Endometrial microvascular endothelial cells (primary cell): ENCODE measurements around the gene TXNL4B. TPM values are rescaled to one million over a fixed set of nuclear protein-coding genes. Genes with fewer than 3 reads are reported as not detected.

Experiments
- in situ Hi-C: cut with HindIII; loops from 2 replicates; pipeline ENCODE4 v1.10.0; 2017; ENCODE audit warnings: low sequenced_read_pairs, low pct_unique_long_range_greater_than_20kb; ENCODE audit errors: inconsistent ontology term
- total RNA-seq: library from RNA; depleted of rRNA; stranded (reverse); fragments of >200 nt; gene quantifications from one replicate; pipeline ENCODE4 v1.2.3, GENCODE V29; 2015; ENCODE audit errors: inconsistent ontology term

TXNL4B gene
- total RNA-seq = 16.1 TPM

DNA sequence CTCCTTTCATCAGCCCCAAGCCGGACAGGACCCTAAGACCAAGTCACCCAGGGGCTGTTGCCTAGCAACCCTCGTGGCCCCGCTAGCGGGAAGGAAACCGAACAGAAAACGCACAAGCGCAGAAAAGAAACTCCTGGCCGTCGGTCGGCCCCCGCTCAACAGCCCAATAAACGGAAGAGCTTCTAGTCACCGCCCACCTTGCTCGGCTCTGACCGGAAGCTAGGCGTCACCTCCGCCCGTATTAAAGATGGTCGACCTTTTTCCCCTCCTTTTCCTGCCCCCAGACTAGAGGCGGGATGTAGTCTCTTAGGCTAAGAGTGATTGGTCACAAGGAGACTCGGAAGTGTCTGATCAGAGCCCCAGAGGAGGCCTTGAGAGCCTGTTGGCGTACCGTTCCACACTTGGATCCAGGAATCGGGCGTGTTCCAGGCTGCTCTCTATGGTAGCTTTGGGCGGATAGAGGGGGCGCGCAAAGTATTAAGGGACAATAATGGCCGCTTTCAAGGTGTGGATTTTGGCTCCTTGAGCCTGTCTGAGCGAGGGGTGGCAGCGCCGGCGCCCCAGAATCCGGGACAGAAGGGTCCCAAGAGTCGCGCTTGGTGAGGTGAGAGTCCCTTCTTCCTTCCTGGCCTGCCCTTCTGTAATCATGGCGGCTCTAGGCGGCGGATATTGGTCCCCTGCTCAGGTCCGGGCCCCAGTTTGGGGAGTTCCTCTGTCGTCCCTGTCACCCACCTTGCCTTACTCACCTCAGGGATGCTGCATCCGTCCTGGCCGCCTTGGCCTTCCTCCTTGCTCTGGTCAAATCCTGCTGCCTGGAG, at the start of gene TXNL4B, which contains the start of gene DHX38:
Gene TXNL4B (minus strand): TSS at position 173 of the 818 bp plus-strand sequence. CDS start 2,871 bp downstream, outside the sequence.
Gene DHX38 (plus strand): TSS at position 400 of the 818 bp plus-strand sequence. CDS start 2,311 bp downstream, outside the sequence.
- in situ Hi-C loops = no loop called here

DNA sequence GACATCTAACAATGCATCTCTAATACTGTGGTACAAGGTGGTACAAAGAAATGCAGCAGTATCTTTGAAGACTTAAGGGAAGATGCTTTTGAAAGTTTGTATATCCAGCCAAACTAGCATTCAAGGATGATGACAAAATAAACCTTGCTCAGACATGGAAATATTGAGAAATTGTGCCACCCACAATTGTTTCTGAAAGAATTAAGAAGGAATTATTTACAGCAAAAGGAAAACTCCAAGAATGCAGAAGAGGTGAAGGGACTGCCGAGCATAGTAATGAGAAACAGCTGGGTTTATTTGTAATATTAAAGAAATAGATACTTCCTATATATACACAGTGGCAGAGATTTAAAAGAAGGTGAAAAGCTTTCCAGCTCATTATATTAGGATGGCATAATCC, 49.1 kb upstream of the TXNL4B start:
- in situ Hi-C loops = no loop called here

- in situ Hi-C loops = no loop called here
These were observed 46.5 kb upstream of the TXNL4B start for GRCh38 chr16:72139908-72140307.

DNA sequence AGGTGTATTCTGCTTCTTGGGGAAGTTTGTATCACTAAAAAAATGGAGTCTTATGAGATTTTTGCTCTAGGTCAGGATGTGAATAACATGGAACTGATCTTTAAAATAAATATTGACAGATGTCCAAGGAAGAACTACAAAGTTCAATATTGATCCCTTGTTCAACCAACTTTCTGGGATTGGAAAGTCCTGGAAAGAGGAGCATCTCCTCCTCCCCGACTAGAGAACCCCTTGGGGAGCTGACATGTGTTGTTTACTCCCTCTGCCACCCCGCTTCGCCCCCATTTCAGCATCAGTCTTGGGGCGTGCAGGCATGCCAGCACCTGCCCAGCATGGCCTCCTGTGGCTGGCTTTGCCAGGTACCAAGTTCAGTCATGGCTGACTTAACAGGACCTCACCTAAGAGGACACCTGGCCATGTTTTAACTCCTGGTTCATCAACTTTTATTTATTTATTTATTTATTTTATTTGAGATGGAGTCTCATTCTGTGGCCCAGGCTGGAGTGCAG, 44.7 kb upstream of the TXNL4B start:
- in situ Hi-C loops = no loop called here

DNA sequence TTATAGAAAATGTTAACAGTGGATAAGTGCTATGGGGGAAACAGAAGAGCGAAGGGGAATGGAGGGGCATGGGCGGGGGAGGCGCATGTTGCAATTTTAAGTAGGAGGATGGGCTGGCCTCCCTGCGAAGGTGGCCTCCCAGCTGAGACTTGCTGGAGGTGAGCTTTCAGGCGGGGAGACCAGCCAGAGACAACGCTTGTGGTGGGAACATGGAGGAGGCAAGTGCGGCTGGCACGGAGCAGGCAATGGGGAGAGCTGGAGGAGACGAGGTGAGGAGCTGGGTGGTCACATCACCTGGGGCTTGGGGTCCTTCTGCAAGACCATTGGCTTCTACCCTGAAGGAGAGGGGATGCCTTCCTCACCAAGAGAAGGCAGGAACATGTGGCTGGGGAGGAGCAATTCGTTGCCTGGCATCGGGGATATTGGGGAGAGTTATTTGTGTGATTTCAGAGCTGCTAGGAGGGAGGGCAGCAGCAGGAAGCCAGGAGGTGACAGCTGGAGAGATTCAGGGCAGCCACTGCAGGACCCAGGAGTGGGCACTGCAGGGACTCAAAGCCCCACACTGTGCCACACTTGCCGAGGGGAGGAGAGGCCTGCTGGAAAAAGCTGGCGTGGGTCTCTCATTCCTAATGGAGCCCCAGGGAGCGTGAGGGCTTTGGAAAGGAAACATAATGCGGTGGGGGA, 44.1 kb upstream of the TXNL4B start:
- in situ Hi-C loops = no loop called here

DNA sequence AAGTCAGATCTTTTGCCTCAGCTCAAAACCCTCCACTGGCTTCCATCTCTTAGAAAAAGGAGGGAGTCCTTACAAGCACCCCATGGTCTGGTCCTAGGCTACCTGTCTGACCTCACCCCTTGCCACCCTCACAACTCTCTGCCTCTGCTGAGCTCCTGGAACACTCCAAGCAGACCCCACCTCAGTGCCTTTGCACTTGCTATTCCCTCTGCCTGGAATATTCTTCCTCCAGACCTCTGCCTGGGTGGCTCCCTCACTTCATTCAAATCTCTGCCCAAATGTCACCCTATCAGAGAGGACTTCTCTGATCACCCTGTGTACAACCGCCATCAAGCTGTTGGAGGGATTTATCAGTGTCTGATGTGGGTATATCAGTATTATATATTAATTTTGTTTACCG, 41.1 kb upstream of the TXNL4B start:
- in situ Hi-C loops = no loop called here

- in situ Hi-C loops = no loop called here
These were observed 39.3 kb upstream of the TXNL4B start for GRCh38 chr16:72132726-72133125.

DNA sequence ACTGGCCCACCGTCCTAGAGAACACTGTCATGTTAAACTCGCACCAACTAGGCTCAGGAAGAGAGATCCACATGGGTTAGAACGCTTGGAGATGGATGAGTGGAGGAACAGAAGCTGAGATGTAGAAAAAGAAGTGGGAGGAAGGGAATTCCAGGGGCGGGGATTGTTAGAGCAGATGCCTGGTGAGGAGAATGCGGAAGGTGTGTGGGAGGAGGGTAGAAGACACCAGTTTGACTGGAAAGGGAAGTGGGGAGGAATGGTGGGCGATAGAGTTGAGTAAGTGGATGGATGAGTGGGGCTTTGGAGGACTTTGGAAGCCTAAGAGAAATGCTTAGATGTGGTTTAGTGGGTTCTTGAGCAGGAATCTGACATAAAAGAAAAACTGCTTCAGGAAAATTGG, 37.6 kb upstream of the TXNL4B start:
- in situ Hi-C loops = no loop called here

GRCh38 chr16:72129976-72130656, 36.7 kb upstream of the TXNL4B start:
- in situ Hi-C loops = no loop called here

DNA sequence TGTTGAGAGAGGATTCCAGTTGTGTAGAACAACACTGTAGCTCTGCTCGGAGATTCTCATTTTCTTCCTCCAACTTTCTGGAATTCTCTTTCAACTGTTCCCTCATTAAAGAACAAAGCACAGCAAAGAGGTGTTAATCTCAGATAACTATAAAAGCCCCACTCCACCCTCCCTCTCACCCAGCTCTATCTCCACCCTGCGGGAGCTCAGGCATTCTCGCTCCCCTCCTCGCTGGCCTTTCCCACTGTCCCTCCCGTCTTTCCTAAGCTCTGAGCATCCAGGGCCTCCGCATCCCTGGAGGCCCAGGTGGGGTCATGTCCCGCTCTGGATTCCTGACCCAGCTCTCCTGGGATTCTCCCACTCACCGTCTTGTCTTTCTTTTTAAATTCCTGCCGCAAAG, 35.3 kb upstream of the TXNL4B start:
- in situ Hi-C loops = no loop called here

- in situ Hi-C loops = no loop called here
These were observed 33.0 kb upstream of the TXNL4B start for GRCh38 chr16:72126429-72126765.

DNA sequence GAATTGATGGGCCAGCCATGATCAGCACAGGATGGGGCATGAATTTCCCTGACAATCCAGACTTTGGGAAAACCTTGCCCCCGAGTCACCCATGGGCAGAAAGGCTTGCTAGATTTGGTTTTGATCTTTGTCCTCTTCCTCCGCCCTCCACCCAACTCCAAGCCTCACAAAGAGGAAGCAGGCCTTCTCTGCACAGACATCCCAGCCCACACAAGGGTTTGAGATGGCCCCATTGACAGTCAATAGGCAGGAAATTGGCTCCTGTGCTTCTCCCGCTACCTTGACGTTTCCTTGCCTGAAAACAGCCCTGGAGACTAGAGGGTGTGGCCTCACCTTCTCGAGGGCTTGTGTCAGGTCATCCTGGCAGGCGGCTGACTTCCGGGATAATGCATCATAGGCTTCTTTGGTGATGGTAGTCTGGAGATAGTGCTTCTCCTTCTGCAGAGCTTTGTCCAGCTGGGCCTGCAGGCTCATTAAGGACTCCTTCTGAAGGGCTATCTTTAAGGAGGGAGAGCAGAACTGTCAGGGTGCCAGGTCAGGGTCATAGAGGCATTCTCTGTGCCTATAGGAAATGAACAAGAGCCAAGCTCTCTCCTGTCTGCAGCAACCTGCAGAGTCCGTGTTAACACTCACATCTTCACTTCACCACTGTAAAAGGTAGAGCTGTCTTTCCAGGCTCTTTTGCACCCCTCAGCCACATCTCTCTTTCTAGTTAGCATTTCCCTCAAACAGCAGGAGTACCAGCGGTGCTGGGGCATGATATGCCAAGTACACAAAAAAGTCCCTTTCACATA, 32.4 kb upstream of the TXNL4B start:
- in situ Hi-C loops = no loop called here

DNA sequence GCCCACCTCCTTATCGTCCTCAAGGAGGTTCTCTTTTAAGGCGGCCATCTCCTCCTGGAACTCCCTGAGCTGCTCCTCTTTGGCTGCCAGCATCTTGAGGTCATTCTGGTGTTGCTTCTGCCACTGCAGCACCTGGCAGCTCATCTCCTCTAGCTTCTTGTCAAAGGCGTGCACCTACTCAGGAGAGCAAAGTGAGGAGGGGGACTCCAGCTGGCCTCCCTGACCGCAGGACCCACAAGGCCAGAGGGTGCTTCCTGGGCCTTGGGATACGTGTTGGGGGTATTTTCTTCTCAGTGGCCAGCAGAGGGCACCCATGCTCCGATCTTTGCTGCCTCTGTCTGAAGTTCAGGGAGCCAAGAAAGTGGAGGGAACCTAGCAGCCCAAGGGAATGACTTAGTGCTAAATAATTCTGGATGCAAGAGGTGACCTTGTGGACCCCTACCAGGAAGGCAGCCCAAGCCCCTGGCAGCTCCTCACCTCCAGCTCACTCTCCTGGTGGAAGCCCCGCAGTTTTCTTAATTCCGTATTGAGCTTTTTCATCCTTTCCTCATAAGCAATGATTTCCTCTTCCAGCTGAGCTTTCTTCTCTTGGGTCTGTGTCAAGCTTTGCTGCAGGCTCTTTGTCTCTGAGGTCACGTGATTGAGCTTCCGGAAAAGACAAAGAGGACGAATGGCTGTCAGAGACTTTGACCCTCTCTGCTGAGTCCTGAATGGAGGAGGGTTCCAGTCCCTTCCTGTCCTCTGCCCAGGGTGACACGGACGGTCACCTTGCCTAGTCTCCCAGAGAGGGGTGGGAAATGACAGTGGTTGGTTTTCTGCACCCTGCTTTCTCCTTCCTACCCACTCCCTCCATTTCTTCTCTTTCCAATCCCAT, 31.6 kb upstream of the TXNL4B start:
- in situ Hi-C loops = no loop called here

GRCh38 chr16:72124148-72124547, 30.7 kb upstream of the TXNL4B start:
- in situ Hi-C loops = no loop called here

DNA sequence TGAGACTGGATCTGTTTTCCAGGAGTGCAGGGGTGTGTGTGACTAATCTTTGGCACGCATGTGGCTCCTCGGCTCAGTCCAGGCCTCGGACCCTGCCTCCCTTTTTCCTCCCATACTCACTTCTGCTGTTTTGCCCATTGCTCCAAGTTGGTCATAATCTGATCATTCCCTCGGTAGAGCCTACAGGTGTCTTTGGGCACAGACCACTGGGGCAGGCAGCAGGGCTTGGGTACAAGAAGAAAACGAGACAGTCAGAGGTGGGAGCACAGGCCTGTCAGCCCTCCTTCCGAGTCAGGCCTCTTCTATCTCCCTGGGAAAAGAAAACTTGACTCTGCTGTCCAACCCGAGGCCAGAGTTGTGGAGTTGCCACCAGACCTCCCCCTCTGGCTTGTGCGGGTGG, 30.0 kb upstream of the TXNL4B start:
- in situ Hi-C loops = no loop called here

DNA sequence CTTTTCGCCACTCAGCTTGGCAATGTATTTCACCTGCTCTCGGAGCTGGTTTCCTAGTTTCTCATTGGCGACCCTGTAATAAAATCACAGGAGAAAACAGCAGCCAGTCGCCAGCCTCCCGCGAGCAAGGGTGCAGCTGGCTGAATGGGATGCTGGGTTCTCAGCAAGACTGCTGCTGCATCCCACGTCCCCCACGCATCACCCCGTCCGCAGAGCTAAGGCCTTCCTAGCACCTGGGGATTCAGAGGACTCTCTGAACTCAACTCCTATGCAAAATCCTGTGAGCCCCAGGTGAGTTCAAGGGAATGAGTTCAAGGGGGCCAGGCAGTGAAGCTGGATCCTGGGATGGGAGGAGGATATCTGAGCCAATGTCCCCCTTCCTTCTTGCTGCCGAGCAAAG, 29.5 kb upstream of the TXNL4B start:
- in situ Hi-C loops = no loop called here

- in situ Hi-C loops = no loop called here
These were observed 28.9 kb upstream of the TXNL4B start for GRCh38 chr16:72122308-72122707.

GRCh38 chr16:72120026-72120425, 26.6 kb upstream of the TXNL4B start:
- in situ Hi-C loops = no loop called here
